GM12891 (cell line): ENCODE data around the gene MARVELD1.

Experiments
- DNase-seq: peaks from one replicate; pipeline ENCODE4 v3.0.0; 2011; ENCODE audit warnings: low spot score; ENCODE audit not compliant: insufficient read length
- FAIRE-seq: peaks from 2 replicates; lab custom pipeline; 2011; peaks lifted over from hg19 to GRCh38; lab: Jason Lieb, UNC
- PAX5 ChIP-seq: IDR thresholded peaks from 2 replicates; pipeline ENCODE4 v1.6.1; 2011; ENCODE audit warnings: low read length, moderate library complexity, mild to moderate bottlenecking; ENCODE audit not compliant: insufficient read depth, severe bottlenecking
- POLR2A ChIP-seq: IDR thresholded peaks from 2 replicates; pipeline ENCODE4 v1.6.1; 2011; ENCODE audit warnings: low read depth, low read length, control low read depth
- POLR2AphosphoS5 ChIP-seq: IDR thresholded peaks from 2 replicates; pipeline ENCODE4 v1.6.1; 2011; ENCODE audit warnings: low read depth, low read length, control low read depth
- POU2F2 ChIP-seq: IDR thresholded peaks from 2 replicates; pipeline ENCODE4 v1.6.1; 2011; ENCODE audit warnings: low read depth, mild to moderate bottlenecking, control low read depth, low read length, moderate library complexity
- SPI1 ChIP-seq: IDR thresholded peaks from 2 replicates; pipeline ENCODE4 v1.6.1; 2011; ENCODE audit warnings: low read depth, low read length, control low read depth
- TAF1 ChIP-seq: IDR thresholded peaks from 2 replicates; pipeline ENCODE4 v1.6.1; 2011; ENCODE audit warnings: low read depth, low read length, control low read depth

MARVELD1 gene

DNA sequence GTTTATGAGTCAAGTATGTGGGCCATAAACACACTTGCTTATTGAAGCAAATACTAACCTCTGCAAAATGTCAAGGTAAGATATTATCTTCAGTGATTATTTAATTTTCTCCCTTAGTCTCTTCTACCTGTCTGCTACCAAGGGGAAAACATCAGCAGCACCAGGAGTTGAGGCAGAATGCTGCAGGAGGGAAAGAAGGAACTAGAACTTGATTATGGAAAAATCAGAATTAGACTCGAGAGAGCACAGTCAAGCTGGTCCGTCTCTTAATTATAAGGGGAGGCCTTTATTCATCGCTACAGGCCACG is 18.5 kb downstream of the MARVELD1 start:
- TF ChIP-seq POLR2AphosphoS5 (no peak), PAX5 (no peak), SPI1 (no peak), POLR2A (no peak), POU2F2 (no peak), TAF1 (no peak)
- FAIRE-seq (no peak), DNase-seq (no peak)

DNA sequence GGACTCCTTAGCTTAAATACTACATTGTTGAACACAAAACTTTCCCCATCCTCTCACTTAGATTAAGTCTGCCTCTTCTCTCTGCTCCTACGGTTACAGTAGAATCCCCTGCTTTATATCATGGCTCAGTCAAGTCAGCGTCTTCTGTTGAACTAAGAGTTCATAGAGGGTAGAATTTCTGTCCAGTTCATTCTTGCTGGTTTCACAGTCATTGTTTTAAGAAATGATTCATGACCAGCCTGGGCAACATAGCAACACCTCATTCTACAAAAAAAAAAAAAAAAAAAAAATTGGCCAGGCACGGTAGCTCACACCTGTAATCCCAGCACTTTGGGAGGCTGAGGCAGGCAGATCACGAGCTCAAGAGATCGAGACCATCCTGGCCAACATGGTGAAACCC is 19.7 kb downstream of the MARVELD1 start:
- DNase-seq (no peak), FAIRE-seq (no peak)
- TF ChIP-seq POU2F2 (no peak), SPI1 (no peak), POLR2AphosphoS5 (no peak), TAF1 (no peak), POLR2A (no peak), PAX5 (no peak)

GRCh38 chr10:97734021-97734420 is 20.5 kb downstream of the MARVELD1 start:
- no peak for FAIRE-seq
- DNase-seq: no peak

DNA sequence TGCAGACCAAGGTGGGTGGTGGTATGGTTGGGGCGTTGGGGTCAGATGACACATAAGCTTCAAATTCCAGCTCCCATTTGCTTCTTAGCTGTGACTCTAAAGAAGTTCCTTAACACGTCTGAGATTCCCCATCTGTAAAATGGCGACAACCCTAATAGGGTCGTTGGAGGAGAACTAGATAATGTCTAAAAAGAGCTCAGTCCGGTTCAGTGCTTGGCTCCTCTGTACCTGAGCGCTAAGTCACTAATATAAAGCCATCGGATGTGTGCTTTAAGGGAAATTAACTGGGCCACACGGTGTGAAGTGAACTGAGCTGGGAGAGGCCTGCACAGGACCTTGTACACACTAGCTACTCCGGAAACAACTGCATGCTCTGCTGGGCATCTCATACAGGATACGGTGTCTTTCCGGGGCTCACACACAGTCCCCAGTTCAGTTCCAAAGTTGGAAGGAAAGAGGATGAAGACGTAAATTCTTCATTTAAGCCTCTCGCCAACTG is 22.9 kb downstream of the MARVELD1 start:
- TF ChIP-seq TAF1 (no peak), POU2F2 (no peak)
- no peak for DNase-seq
- FAIRE-seq: no peak

More at GRCh38 chr10:97734021-97734420, 20.5 kb downstream of the MARVELD1 start:
- TF ChIP-seq SPI1 (no peak), POLR2A (no peak), TAF1 (no peak), POU2F2 (no peak), POLR2AphosphoS5 (no peak), PAX5 (no peak)

DNA sequence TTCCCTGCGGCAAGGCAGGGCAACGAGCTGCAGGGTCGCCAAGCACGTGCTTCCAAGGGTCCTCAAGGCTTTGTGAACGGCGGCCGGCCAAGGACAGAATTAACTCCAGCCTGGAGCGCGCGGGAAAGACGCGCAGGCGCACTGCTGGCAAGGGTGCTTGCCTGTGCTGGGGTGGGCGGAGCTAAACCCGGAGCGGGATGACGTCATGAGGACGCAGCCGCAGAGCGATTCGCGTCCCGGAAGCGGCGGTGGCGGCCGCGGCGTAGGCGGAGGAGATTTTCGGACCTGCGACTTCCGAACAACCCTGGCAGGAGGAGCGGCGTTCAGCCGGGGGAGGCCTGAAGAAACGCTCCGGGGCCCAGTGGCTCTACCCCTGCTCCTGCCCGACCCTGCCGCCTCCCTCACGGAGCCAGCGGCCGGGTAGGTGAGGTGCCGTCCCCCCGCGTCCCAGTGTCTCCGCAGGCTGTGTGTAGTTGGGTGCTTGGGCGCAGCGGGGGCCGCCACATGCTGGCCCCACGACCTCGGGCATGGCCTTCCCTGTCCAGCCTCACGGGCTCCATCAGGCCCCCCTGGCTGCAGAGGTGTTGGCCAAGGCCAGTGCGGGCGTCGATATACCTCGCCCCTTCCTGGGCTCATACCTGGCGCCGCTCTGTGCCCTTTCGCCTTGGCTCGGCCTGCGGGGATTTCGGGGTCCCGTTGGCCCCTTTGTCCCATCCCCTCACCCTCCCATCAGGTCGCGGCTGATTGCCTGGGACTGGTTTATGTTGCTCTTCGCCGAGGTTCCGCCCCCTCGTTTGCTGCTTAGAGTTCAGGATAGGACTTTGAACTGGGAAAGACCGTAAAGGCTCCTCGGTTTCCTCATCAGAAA is 23.6 kb downstream of the MARVELD1 start, which contains the start of gene ZFYVE27:
TSS of gene ZFYVE27 (plus strand) at position 227 of the 868 bp plus-strand sequence. CDS start 1,350 bp downstream, outside the sequence.
- peak; percentile 99 for FAIRE-seq
- TF ChIP-seq PAX5 (no peak), POLR2A (peak; percentile 91), POLR2AphosphoS5 (peak; percentile 87), TAF1 (no peak; the same call in none of the 2 replicates)
- DNase-seq: peak; percentile 94

- DNase-seq (no peak), FAIRE-seq (no peak)
- no peak for TF ChIP-seq PAX5
- no peak for TF ChIP-seq POLR2A
- TF ChIP-seq POLR2AphosphoS5: no peak
- no peak for TF ChIP-seq SPI1
- TF ChIP-seq POU2F2: no peak
Observed at GRCh38 chr10:97737770-97738265, 24.3 kb downstream of the MARVELD1 start.

GRCh38 chr10:97738616-97739015 is 25.1 kb downstream of the MARVELD1 start:
- DNase-seq (no peak), FAIRE-seq (no peak)
- no peak for TF ChIP-seq PAX5
- no peak for TF ChIP-seq POLR2A
- no peak for TF ChIP-seq SPI1
- no peak for TF ChIP-seq POLR2AphosphoS5
- TF ChIP-seq POU2F2: no peak
- no peak for TF ChIP-seq TAF1

DNA sequence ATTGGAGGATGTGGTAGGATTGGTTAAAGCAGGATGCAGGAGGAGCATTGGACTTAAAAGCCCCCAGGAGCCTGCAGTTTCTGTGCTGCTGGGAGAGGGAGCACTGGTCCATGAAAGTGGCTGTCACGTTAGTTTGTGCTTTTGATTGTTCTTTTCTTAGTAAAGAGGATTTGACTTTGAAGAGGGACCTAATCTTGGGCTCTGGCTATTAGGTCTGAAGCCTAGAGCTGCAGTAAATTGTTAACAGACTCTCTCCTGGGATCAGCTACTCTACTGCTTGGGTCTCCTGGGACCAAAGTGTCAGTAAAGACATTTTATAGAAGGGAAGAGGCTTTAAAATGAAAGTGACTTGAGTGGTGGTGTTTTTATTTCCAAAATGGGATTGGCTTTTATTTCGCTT is 27.1 kb downstream of the MARVELD1 start:
- FAIRE-seq (no peak), DNase-seq (no peak)
- TF ChIP-seq POLR2A: no peak
- no peak for TF ChIP-seq POLR2AphosphoS5
- no peak for TF ChIP-seq PAX5
- no peak for TF ChIP-seq TAF1
- TF ChIP-seq SPI1: no peak
- no peak for TF ChIP-seq POU2F2

- TF ChIP-seq POLR2AphosphoS5 (no peak), TAF1 (no peak), PAX5 (no peak), POLR2A (no peak), SPI1 (no peak), POU2F2 (no peak)
- FAIRE-seq (no peak), DNase-seq (no peak)
Observed at GRCh38 chr10:97743169-97743943, 29.8 kb downstream of the MARVELD1 start.
